ENCODE measurements around the gene ETV7.

DNA sequence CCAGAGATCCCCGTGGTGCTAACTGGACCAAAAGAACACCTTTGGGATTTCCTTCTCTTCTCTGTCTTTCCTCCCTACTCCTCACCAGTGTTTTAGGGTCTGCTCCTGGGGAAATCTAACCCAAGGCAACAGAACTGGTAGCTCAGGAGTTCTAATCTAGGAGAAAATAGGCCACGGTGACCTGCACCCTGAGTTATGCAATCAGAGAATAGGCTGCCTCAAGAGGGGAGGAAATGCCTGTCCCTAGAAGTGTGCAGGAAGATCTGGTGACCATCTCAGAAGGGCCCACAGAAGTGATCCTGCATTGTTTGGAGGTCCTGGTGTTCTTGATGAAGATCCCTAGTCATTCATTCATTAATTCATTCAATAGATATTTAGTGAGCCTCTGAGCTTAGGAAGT lies 3.4 kb downstream of the ETV7 start:
- TF ChIP-seq POLR2A (IDR thresholded peaks at IDR 0.05) (no peak), POLR2AphosphoS5 (IDR thresholded peaks at IDR 0.05) (no peak)
- TF ChIP-seq, protein P1, sequence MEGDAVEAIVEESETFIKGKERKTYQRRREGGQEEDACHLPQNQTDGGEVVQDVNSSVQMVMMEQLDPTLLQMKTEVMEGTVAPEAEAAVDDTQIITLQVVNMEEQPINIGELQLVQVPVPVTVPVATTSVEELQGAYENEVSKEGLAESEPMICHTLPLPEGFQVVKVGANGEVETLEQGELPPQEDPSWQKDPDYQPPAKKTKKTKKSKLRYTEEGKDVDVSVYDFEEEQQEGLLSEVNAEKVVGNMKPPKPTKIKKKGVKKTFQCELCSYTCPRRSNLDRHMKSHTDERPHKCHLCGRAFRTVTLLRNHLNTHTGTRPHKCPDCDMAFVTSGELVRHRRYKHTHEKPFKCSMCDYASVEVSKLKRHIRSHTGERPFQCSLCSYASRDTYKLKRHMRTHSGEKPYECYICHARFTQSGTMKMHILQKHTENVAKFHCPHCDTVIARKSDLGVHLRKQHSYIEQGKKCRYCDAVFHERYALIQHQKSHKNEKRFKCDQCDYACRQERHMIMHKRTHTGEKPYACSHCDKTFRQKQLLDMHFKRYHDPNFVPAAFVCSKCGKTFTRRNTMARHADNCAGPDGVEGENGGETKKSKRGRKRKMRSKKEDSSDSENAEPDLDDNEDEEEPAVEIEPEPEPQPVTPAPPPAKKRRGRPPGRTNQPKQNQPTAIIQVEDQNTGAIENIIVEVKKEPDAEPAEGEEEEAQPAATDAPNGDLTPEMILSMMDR (IDR thresholded peaks at IDR 0.05): no peak

All from prostate gland (tissue), 2 donors.